ENCODE data around the gene CCL21.

- TF ChIP-seq POLR2A (IDR thresholded peaks at IDR 0.05) (no peak), CTCF (IDR thresholded peaks at IDR 0.05) (no peak)
Observed at GRCh38 chr9:34759432-34760134, 49.6 kb upstream of the CCL21 start.
